HEK293 (cell line): ENCODE results near the gene EIF4B.

Experiments
- FEZF1 ChIP-seq: fragments of 450-650 bp; formaldehyde crosslinking; IDR thresholded peaks from 2 replicates; pipeline ENCODE4 v1.5.1; 2016; ENCODE audit warnings: missing biosample characterization, missing genetic modification characterization
- IKZF3 ChIP-seq: fragments of 450-650 bp; IDR thresholded peaks from 2 replicates; pipeline ENCODE4 v1.5.0; 2018; ENCODE audit warnings: missing biosample characterization, mild to moderate bottlenecking, missing genetic modification characterization, moderate library complexity
- KLF1 ChIP-seq: fragments of 450-650 bp; formaldehyde crosslinking; IDR thresholded peaks from 2 replicates; pipeline ENCODE4 v1.5.1; 2016; ENCODE audit warnings: missing biosample characterization, missing genetic modification characterization
- OSR2 ChIP-seq: fragments of 450-650 bp; formaldehyde crosslinking; IDR thresholded peaks from 2 replicates; pipeline ENCODE4 v1.5.1; 2016; ENCODE audit warnings: missing biosample characterization, missing genetic modification characterization
- PRDM1 ChIP-seq: fragments of 450-650 bp; formaldehyde crosslinking; IDR thresholded peaks from 2 replicates; pipeline ENCODE4; 2016; ENCODE audit warnings: missing biosample characterization, missing genetic modification characterization
- YY1 ChIP-seq: fragments of 450-650 bp; formaldehyde crosslinking; IDR thresholded peaks from 2 replicates; pipeline ENCODE4 v1.5.1; 2018; ENCODE audit warnings: missing biosample characterization, missing genetic modification characterization
- ZBTB21 ChIP-seq: fragments of 450-650 bp; formaldehyde crosslinking; IDR thresholded peaks from 2 replicates; pipeline ENCODE4 v1.5.1; 2017; ENCODE audit warnings: missing biosample characterization, missing genetic modification characterization
- ZNF169 ChIP-seq: fragments of 450-650 bp; formaldehyde crosslinking; IDR thresholded peaks from 2 replicates; pipeline ENCODE4 v1.5.1; 2016; ENCODE audit warnings: missing biosample characterization, missing genetic modification characterization
- ZNF354C ChIP-seq: fragments of 450-650 bp; formaldehyde crosslinking; IDR thresholded peaks from 2 replicates; pipeline ENCODE4 v1.5.1; 2016; ENCODE audit warnings: missing biosample characterization, missing genetic modification characterization, low read depth, borderline replicate concordance
- ZNF404 ChIP-seq: fragments of 450-650 bp; formaldehyde crosslinking; IDR thresholded peaks from 2 replicates; pipeline ENCODE4 v1.5.1; 2017; ENCODE audit warnings: missing biosample characterization, missing genetic modification characterization
- ZNF423 ChIP-seq: fragments of 450-650 bp; formaldehyde crosslinking; IDR thresholded peaks from 2 replicates; pipeline ENCODE4 v1.5.1; 2016; ENCODE audit warnings: missing biosample characterization, missing genetic modification characterization
- ZNF610 ChIP-seq: fragments of 450-650 bp; formaldehyde crosslinking; IDR thresholded peaks from 2 replicates; pipeline ENCODE4 v1.5.1; 2016; ENCODE audit warnings: missing biosample characterization, missing genetic modification characterization, borderline replicate concordance
- ZNF707 ChIP-seq: fragments of 450-650 bp; formaldehyde crosslinking; IDR thresholded peaks from 2 replicates; pipeline ENCODE4 v1.5.1; 2016; ENCODE audit warnings: missing biosample characterization, missing genetic modification characterization
- ZNF777 ChIP-seq: fragments of 450-650 bp; formaldehyde crosslinking; IDR thresholded peaks from 2 replicates; pipeline ENCODE4 v1.5.1; 2017; ENCODE audit warnings: missing biosample characterization, missing genetic modification characterization, borderline replicate concordance
- ZNF830 ChIP-seq: fragments of 450-650 bp; IDR thresholded peaks from 2 replicates; pipeline ENCODE4 v1.5.0; 2018; ENCODE audit warnings: missing biosample characterization, missing genetic modification characterization, low read depth, mild to moderate bottlenecking, moderate library complexity
- ZSCAN23 ChIP-seq: fragments of 450-650 bp; formaldehyde crosslinking; IDR thresholded peaks from 2 replicates; pipeline ENCODE4 v1.5.1; 2016; ENCODE audit warnings: missing biosample characterization, missing genetic modification characterization
- ZXDB ChIP-seq: fragments of 450-650 bp; formaldehyde crosslinking; IDR thresholded peaks from 2 replicates; pipeline ENCODE4 v1.5.1; 2016; ENCODE audit warnings: missing biosample characterization, missing genetic modification characterization
- TF ChIP-seq, protein P1 (sequence below): fragments of 450-650 bp; formaldehyde crosslinking; IDR thresholded peaks from 2 replicates; pipeline ENCODE4 v1.5.1; 2016; ENCODE audit warnings: missing biosample characterization, missing genetic modification characterization
- TF ChIP-seq, protein P2 (sequence below): fragments of 450-650 bp; formaldehyde crosslinking; IDR thresholded peaks from 2 replicates; pipeline ENCODE4 v1.5.1; 2016; ENCODE audit warnings: missing biosample characterization, missing genetic modification characterization
- TF ChIP-seq, protein P3 (sequence below): fragments of 450-650 bp; formaldehyde crosslinking; IDR thresholded peaks from 2 replicates; pipeline ENCODE4 v1.5.1; 2017; ENCODE audit warnings: missing biosample characterization, missing genetic modification characterization
- TF ChIP-seq, protein P4 (sequence below): fragments of 450-650 bp; formaldehyde crosslinking; conservative IDR thresholded peaks from 2 replicates; pipeline ENCODE4 v1.5.1; 2016; ENCODE audit warnings: low read depth, missing biosample characterization, missing genetic modification characterization
- TF ChIP-seq, protein P5 (sequence below): fragments of 450-650 bp; formaldehyde crosslinking; IDR thresholded peaks from 2 replicates; pipeline ENCODE4 v1.5.1; 2016; ENCODE audit warnings: missing biosample characterization, missing genetic modification characterization, borderline replicate concordance
- TF ChIP-seq, protein P6 (sequence below): fragments of 450-650 bp; formaldehyde crosslinking; IDR thresholded peaks from 2 replicates; pipeline ENCODE4 v1.5.1; 2016; ENCODE audit warnings: missing biosample characterization, missing genetic modification characterization
- TF ChIP-seq, protein P7 (sequence below): fragments of 450-650 bp; formaldehyde crosslinking; IDR thresholded peaks from 2 replicates; pipeline ENCODE4 v1.5.1; 2016; ENCODE audit warnings: missing biosample characterization, missing genetic modification characterization

EIF4B gene

DNA sequence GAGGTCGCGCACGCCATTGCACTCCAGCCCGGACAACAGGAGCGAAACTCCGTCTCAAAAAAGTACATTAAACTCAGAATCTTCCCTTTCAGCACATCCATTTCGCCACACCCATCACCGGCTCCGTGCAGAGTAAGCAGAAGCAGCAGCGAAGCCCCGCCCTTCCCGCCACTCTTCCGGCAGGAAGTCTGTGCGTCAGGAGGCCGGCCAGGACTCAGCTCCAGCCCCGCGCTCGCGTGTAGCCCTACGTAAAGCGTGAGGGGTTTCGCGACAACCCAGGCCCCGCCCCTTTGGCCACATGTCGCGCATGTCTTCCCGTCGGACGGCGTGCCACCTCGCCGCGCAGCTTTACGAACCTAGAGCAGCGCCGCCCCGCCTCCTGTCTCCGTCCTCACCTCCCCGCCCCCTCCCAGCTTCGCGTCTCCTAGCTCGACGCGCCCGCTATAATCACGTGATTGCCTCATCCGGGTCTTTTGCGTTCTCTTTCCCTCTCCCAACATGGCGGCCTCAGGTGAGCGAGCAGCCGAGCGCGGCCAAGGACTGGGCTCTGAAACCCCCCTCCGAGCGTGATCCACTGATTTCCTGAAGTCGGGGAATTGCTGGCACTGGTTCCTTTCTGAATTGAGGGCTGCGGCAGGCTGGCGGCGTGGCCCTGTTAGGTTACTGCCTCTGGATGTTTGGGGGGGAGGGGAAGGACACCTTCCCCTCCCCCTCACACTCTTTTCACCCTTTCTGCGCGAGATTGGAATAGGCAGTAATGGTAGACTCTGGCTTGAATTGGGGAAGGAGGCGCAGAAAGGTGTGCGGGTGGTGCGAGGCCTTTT is at the start of gene EIF4B (continued):
- TF ChIP-seq PRDM1 (tag by site-specific recombination) (peak; percentile 56; the same call in 1 of the 2 replicates), KLF1 (peak; percentile 52; the same call in 1 of the 2 replicates), ZNF830 (tag by site-specific recombination) (no peak), ZNF707 (tag by site-specific recombination) (no peak), OSR2 (tag by site-specific recombination) (no peak; the same call in 1 of the 2 replicates), ZNF777 (tag by site-specific recombination) (peak; percentile 93), ZBTB21 (tag by site-specific recombination) (peak; percentile 39; the same call in 1 of the 2 replicates), ZNF610 (peak; percentile 66; the same call in 1 of the 2 replicates), ZNF404 (tag by site-specific recombination) (no peak), YY1 (tag by site-specific recombination) (peak; percentile 95), ZNF423 (no peak), ZSCAN23 (tag by site-specific recombination) (peak; percentile 84), ZNF354C (tag by site-specific recombination) (no peak), ZNF169 (tag by site-specific recombination) (0 out of 2 replicates have a peak, but pooled peaks have one; percentile 50), ZXDB (tag by site-specific recombination) (peak; percentile 84), FEZF1 (tag by site-specific recombination) (no peak; the same call in 1 of the 2 replicates), IKZF3 (tag by site-specific recombination) (0 out of 2 replicates have a peak, but pooled peaks have one; percentile 14)
- TF ChIP-seq, protein P1, sequence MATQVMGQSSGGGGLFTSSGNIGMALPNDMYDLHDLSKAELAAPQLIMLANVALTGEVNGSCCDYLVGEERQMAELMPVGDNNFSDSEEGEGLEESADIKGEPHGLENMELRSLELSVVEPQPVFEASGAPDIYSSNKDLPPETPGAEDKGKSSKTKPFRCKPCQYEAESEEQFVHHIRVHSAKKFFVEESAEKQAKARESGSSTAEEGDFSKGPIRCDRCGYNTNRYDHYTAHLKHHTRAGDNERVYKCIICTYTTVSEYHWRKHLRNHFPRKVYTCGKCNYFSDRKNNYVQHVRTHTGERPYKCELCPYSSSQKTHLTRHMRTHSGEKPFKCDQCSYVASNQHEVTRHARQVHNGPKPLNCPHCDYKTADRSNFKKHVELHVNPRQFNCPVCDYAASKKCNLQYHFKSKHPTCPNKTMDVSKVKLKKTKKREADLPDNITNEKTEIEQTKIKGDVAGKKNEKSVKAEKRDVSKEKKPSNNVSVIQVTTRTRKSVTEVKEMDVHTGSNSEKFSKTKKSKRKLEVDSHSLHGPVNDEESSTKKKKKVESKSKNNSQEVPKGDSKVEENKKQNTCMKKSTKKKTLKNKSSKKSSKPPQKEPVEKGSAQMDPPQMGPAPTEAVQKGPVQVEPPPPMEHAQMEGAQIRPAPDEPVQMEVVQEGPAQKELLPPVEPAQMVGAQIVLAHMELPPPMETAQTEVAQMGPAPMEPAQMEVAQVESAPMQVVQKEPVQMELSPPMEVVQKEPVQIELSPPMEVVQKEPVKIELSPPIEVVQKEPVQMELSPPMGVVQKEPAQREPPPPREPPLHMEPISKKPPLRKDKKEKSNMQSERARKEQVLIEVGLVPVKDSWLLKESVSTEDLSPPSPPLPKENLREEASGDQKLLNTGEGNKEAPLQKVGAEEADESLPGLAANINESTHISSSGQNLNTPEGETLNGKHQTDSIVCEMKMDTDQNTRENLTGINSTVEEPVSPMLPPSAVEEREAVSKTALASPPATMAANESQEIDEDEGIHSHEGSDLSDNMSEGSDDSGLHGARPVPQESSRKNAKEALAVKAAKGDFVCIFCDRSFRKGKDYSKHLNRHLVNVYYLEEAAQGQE (tag by site-specific recombination): no peak; the same call in 1 of the 2 replicates
- TF ChIP-seq, protein P2, sequence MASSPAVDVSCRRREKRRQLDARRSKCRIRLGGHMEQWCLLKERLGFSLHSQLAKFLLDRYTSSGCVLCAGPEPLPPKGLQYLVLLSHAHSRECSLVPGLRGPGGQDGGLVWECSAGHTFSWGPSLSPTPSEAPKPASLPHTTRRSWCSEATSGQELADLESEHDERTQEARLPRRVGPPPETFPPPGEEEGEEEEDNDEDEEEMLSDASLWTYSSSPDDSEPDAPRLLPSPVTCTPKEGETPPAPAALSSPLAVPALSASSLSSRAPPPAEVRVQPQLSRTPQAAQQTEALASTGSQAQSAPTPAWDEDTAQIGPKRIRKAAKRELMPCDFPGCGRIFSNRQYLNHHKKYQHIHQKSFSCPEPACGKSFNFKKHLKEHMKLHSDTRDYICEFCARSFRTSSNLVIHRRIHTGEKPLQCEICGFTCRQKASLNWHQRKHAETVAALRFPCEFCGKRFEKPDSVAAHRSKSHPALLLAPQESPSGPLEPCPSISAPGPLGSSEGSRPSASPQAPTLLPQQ: peak; percentile 59; the same call in 1 of the 2 replicates
- TF ChIP-seq, protein P3, sequence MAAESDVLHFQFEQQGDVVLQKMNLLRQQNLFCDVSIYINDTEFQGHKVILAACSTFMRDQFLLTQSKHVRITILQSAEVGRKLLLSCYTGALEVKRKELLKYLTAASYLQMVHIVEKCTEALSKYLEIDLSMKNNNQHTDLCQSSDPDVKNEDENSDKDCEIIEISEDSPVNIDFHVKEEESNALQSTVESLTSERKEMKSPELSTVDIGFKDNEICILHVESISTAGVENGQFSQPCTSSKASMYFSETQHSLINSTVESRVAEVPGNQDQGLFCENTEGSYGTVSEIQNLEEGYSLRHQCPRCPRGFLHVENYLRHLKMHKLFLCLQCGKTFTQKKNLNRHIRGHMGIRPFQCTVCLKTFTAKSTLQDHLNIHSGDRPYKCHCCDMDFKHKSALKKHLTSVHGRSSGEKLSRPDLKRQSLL: 0 out of 2 replicates have a peak, but pooled peaks have one; percentile 63
- TF ChIP-seq, protein P4, sequence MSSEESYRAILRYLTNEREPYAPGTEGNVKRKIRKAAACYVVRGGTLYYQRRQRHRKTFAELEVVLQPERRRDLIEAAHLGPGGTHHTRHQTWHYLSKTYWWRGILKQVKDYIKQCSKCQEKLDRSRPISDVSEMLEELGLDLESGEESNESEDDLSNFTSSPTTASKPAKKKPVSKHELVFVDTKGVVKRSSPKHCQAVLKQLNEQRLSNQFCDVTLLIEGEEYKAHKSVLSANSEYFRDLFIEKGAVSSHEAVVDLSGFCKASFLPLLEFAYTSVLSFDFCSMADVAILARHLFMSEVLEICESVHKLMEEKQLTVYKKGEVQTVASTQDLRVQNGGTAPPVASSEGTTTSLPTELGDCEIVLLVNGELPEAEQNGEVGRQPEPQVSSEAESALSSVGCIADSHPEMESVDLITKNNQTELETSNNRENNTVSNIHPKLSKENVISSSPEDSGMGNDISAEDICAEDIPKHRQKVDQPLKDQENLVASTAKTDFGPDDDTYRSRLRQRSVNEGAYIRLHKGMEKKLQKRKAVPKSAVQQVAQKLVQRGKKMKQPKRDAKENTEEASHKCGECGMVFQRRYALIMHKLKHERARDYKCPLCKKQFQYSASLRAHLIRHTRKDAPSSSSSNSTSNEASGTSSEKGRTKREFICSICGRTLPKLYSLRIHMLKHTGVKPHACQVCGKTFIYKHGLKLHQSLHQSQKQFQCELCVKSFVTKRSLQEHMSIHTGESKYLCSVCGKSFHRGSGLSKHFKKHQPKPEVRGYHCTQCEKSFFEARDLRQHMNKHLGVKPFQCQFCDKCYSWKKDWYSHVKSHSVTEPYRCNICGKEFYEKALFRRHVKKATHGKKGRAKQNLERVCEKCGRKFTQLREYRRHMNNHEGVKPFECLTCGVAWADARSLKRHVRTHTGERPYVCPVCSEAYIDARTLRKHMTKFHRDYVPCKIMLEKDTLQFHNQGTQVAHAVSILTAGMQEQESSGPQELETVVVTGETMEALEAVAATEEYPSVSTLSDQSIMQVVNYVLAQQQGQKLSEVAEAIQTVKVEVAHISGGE (tag by site-specific recombination): peak; percentile 53; the same call in 1 of the 2 replicates
- TF ChIP-seq, protein P5, sequence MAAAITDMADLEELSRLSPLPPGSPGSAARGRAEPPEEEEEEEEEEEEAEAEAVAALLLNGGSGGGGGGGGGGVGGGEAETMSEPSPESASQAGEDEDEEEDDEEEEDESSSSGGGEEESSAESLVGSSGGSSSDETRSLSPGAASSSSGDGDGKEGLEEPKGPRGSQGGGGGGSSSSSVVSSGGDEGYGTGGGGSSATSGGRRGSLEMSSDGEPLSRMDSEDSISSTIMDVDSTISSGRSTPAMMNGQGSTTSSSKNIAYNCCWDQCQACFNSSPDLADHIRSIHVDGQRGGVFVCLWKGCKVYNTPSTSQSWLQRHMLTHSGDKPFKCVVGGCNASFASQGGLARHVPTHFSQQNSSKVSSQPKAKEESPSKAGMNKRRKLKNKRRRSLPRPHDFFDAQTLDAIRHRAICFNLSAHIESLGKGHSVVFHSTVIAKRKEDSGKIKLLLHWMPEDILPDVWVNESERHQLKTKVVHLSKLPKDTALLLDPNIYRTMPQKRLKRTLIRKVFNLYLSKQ (tag by site-specific recombination): no peak
- TF ChIP-seq, protein P6, sequence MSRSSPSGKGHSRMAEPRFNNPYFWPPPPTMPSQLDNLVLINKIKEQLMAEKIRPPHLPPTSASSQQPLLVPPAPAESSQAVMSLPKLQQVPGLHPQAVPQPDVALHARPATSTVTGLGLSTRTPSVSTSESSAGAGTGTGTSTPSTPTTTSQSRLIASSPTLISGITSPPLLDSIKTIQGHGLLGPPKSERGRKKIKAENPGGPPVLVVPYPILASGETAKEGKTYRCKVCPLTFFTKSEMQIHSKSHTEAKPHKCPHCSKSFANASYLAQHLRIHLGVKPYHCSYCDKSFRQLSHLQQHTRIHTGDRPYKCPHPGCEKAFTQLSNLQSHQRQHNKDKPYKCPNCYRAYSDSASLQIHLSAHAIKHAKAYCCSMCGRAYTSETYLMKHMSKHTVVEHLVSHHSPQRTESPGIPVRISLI: no peak
- TF ChIP-seq, protein P7, sequence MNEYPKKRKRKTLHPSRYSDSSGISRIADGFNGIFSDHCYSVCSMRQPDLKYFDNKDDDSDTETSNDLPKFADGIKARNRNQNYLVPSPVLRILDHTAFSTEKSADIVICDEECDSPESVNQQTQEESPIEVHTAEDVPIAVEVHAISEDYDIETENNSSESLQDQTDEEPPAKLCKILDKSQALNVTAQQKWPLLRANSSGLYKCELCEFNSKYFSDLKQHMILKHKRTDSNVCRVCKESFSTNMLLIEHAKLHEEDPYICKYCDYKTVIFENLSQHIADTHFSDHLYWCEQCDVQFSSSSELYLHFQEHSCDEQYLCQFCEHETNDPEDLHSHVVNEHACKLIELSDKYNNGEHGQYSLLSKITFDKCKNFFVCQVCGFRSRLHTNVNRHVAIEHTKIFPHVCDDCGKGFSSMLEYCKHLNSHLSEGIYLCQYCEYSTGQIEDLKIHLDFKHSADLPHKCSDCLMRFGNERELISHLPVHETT (tag by site-specific recombination): peak; percentile 81
